ENCODE measurements around the gene FUBP1. TPM values are rescaled to one million over a fixed set of nuclear protein-coding genes. Genes with fewer than 3 reads are reported as not detected.

FUBP1 gene
- total RNA-seq, 1 experiment from 2014 or later, result 125 TPM

- H3K4me3 ChIP-seq (replicated peaks in 1 of 2; ENCODE audit: low read depth in 1 of 2, low read length in 2 of 2), result peak overlapping the region; percentile 99
- no peaks in the 10 kb centered on the region for H3K27me3 ChIP-seq (ENCODE audit: insufficient read depth, low read length)
- ChIA-PET CTCF (interaction anchor here (1.3 kb wide), 1 partner anchor 136 kb away, joined by 7 read pairs; no protein-coding TSS in a partner anchor), POLR2A (interaction anchor here (0.8 to 6.1 kb wide), 7 partner anchors 8 to 133 kb away, joined by 3 to 129 read pairs (median 4); partner anchors contain the start of gene DNAJB4), RAD21 (ENCODE audit: low non-redundant PET in 1 of 2, low total read pairs in 2 of 2, uncharacterized antibody in 2 of 2, unreplicated experiment in 2 of 2) (no interaction called here)
- peak overlapping the region; percentile 100 for H3K9ac ChIP-seq (ENCODE audit: low read length)
- BruUV-seq (replicated peaks), result TSS peak; percentile 67
- intact Hi-C loops (cut with micrococcal nuclease), result loop anchor here (5.0 kb wide), 1 partner anchor 291 kb away; no protein-coding TSS in a partner anchor
- H3K27ac ChIP-seq (ENCODE audit: low read depth, low read length), result peak overlapping the region; percentile 80
- peak; percentile 81 for DNase-seq (ENCODE audit: low read depth, low spot score)
- H3K9me2 ChIP-seq (ENCODE audit: insufficient read depth), result no peaks in the 10 kb centered on the region
- no peaks in the 10 kb centered on the region for H3K9me3 ChIP-seq (ENCODE audit: control insufficient read depth in 1 of 2, insufficient read depth in 1 of 2, low read depth in 1 of 2, low read length in 2 of 2)
- H2AFZ ChIP-seq (ENCODE audit: low read depth, low read length, poor library complexity, severe bottlenecking), result no peak overlapping the region
- H3K36me3 ChIP-seq (ENCODE audit: control insufficient read depth in 1 of 2, insufficient read depth in 2 of 2, low read length in 2 of 2), result peaks cover 8 to 26% of the 10 kb centered on the region in 2 experiments
- H3K79me2 ChIP-seq (ENCODE audit: insufficient read depth, low read length), result peaks cover 94% of the 10 kb centered on the region
- TF ChIP-seq ZFX (IDR thresholded peaks at IDR 0.05) (peak; percentile 73; the same call in 1 of the 2 replicates), YY1 (IDR thresholded peaks at IDR 0.05; ENCODE audit: extremely low read depth, insufficient replicate concordance, low read depth, low read length) (peak; percentile 84), ZBTB33 (IDR thresholded peaks at IDR 0.05; ENCODE audit: extremely low read depth, insufficient replicate concordance, low read length) (peak; percentile 65), JUND (IDR thresholded peaks at IDR 0.05) (no peak), POLR2A (IDR thresholded peaks at IDR 0.05; ENCODE audit: borderline replicate concordance, extremely low read depth, insufficient read depth, insufficient read length) (peak; percentile 4), CBX3 (IDR thresholded peaks at IDR 0.05; ENCODE audit: low read depth) (0 out of 2 replicates have a peak, but pooled peaks have one; percentile 4), POLR2AphosphoS5 (IDR thresholded peaks at IDR 0.05; ENCODE audit: low read depth, low read length) (peak; percentile 45; the same call in 1 of the 2 replicates)
- TF ChIP-seq, protein P1, sequence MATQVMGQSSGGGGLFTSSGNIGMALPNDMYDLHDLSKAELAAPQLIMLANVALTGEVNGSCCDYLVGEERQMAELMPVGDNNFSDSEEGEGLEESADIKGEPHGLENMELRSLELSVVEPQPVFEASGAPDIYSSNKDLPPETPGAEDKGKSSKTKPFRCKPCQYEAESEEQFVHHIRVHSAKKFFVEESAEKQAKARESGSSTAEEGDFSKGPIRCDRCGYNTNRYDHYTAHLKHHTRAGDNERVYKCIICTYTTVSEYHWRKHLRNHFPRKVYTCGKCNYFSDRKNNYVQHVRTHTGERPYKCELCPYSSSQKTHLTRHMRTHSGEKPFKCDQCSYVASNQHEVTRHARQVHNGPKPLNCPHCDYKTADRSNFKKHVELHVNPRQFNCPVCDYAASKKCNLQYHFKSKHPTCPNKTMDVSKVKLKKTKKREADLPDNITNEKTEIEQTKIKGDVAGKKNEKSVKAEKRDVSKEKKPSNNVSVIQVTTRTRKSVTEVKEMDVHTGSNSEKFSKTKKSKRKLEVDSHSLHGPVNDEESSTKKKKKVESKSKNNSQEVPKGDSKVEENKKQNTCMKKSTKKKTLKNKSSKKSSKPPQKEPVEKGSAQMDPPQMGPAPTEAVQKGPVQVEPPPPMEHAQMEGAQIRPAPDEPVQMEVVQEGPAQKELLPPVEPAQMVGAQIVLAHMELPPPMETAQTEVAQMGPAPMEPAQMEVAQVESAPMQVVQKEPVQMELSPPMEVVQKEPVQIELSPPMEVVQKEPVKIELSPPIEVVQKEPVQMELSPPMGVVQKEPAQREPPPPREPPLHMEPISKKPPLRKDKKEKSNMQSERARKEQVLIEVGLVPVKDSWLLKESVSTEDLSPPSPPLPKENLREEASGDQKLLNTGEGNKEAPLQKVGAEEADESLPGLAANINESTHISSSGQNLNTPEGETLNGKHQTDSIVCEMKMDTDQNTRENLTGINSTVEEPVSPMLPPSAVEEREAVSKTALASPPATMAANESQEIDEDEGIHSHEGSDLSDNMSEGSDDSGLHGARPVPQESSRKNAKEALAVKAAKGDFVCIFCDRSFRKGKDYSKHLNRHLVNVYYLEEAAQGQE (IDR thresholded peaks at IDR 0.05; ENCODE audit: low read depth), result no peak
- peaks cover 12 to 20% of the 10 kb centered on the region in 2 experiments for H3K4me1 ChIP-seq (ENCODE audit: control insufficient read depth in 1 of 2, insufficient read depth in 2 of 2, low read length in 2 of 2)
- H3K4me2 ChIP-seq (ENCODE audit: low read length), result peak overlapping the region; percentile 83
- peaks cover 24% of the 10 kb centered on the region; the same call in 1 of the 2 replicates for H4K20me1 ChIP-seq (ENCODE audit: insufficient read depth)
- peak; percentile 54 for ATAC-seq
These were observed 441 bp downstream of the FUBP1 start for GRCh38 chr1:77978293-77978968.
